Activated T-helper 1 cell treated with anti-CD3 and anti-CD28 coated beads, Interleukin-12 subunit alpha, Interleukin-12 subunit beta, Interleukin-2, Interleukin-4 antibody, amounts not matched to agents 30 ng/mL and 10 ng/mL and 1 ng/mL, durations not matched to agents 14 hours and 24 hours and 36 hours (primary cell): ENCODE results near the gene AFF4. TPM values are rescaled to one million over a fixed set of nuclear protein-coding genes. Genes with fewer than 3 reads are reported as not detected.

Source experiments
- total RNA-seq: library from RNA; stranded (reverse); gene quantifications from 2 replicates; pipeline ENCODE4 v1.2.3, GENCODE V29; 2022

The AFF4 gene
- total RNA-seq, 1 donor from 2014 or later, result 40.9 TPM

Other genes with a start within 250 kb of the AFF4 start
- gene KIF3A, start 226.1 kb downstream of the AFF4 start, total RNA-seq, result 58.5 and 66.9 TPM in 2 replicates
- gene CCNI2, start 216.2 kb downstream of the AFF4 start, total RNA-seq, result 52.5 and 55.6 TPM in 2 replicates
- gene SEPTIN8, start 186.4 kb downstream of the AFF4 start, total RNA-seq, result 45.8 and 46.2 TPM in 2 replicates
- gene SOWAHA, start 150.3 kb downstream of the AFF4 start, total RNA-seq, result 0.47 and 0.54 TPM in 2 replicates
- 6.5 and 8.3 TPM in 2 replicates for gene SHROOM1, start 133.0 kb downstream of the AFF4 start, total RNA-seq
- 0.32 and 0.57 TPM in 2 replicates for gene GDF9, start 97.2 kb downstream of the AFF4 start, total RNA-seq
- gene UQCRQ, start 97.0 kb downstream of the AFF4 start, total RNA-seq, result 410 and 425 TPM in 2 replicates
- gene LEAP2, start 90.0 kb downstream of the AFF4 start, total RNA-seq, result 3.9 and 4.9 TPM in 2 replicates
- gene ZCCHC10, start 62.9 kb upstream of the AFF4 start, total RNA-seq, result 37.6 and 41.7 TPM in 2 replicates
- 244 and 247 TPM in 2 replicates for gene HSPA4, start 88.4 kb upstream of the AFF4 start, total RNA-seq